GM12878 (cell line): ENCODE data around the gene MAPK8IP3. TPM values are rescaled to one million over a fixed set of nuclear protein-coding genes. Genes with fewer than 3 reads are reported as not detected.

Experiments used
- ATAC-seq: fragments of 200-7000 bp; cut with Tn5 transposase; 3 replicates; pipeline ENCODE4 v1.9.1; 2020; ENCODE audit warnings: mild to moderate bottlenecking, moderate library complexity
- BruUV-seq: library from RNA; stranded (reverse); fragments of 400-500 nt; replicated peaks from 2 replicates; lab custom pipeline; 2021; lab: Mats Ljungman, UMichigan
- CTCF ChIA-PET: fragments of 300-600 bp; sonication (Branson Sonifier 250); formaldehyde crosslinking; extraction: SDS; loops from one replicate; lab custom pipeline; 2021; ENCODE audit warnings: inconsistent platforms; lab: Yijun Ruan, JAX
- POLR2A ChIA-PET: fragments of 350-600 bp; formaldehyde crosslinking; extraction: SDS; loops from one replicate; lab custom pipeline; 2021; ENCODE audit warnings: inconsistent platforms; lab: Charles Lee
- RAD21 ChIA-PET: fragments of 300-600 bp; sonication (Branson Sonifier 250); formaldehyde crosslinking; loops from one replicate; lab custom pipeline; 2023; ENCODE audit warnings: antibody characterized with exemption; ENCODE audit not compliant: unreplicated experiment; lab: Charles Lee
- SMC1A ChIA-PET: fragments of 300-600 bp; sonication (Branson Sonifier 250); formaldehyde crosslinking; loops from one replicate; lab custom pipeline; 2023; ENCODE audit not compliant: unreplicated experiment, uncharacterized antibody; lab: Charles Lee
- DNase-seq: peaks from one replicate; pipeline ENCODE4 v3.0.0-alpha.2; 2011; ENCODE audit warnings: low read depth, low spot score
- FAIRE-seq: peaks from 3 replicates; lab custom pipeline; 2011; peaks lifted over from hg19 to GRCh38; lab: Jason Lieb, UNC
- H2AFZ ChIP-seq: 2 replicates; pipeline ENCODE4 v1.6.0; 2011; ENCODE audit warnings: low read depth, low read length, control low read depth; ENCODE audit not compliant: control insufficient read depth
- H3K27ac ChIP-seq: 2 replicates; pipeline ENCODE4 v1.5.1; 2011; ENCODE audit warnings: control low read depth; ENCODE audit not compliant: control insufficient read depth, insufficient read depth
- H3K27me3 ChIP-seq, 2 experiments: replicated peaks in 1 of 2; 2 replicates each; pipeline versions ENCODE4 v1.6.0 to v1.6.1; 2011; ENCODE audit warnings: low read length in 1 of 2; ENCODE audit not compliant: control insufficient read depth in 2 of 2, insufficient read depth in 2 of 2
- H3K36me3 ChIP-seq, 2 experiments: 2 replicates each; pipeline ENCODE4 v1.5.1; 2011; ENCODE audit warnings: low read length in 1 of 2; ENCODE audit not compliant: control insufficient read depth in 2 of 2, insufficient read depth in 2 of 2
- H3K4me1 ChIP-seq: 2 replicates; pipeline ENCODE4 v1.6.1; 2011; ENCODE audit warnings: mild to moderate bottlenecking, low read length, moderate library complexity, mixed read lengths; ENCODE audit not compliant: control insufficient read depth, insufficient read depth
- H3K4me2 ChIP-seq: 2 replicates; pipeline ENCODE4 v1.6.0; 2011; ENCODE audit warnings: control low read depth; ENCODE audit not compliant: control insufficient read depth, insufficient read depth
- H3K4me3 ChIP-seq: fragments of 200-600 bp; sonication (generic); 2 replicates; pipeline ENCODE4 v1.5.1; 2016
- H3K79me2 ChIP-seq: 2 replicates; pipeline ENCODE4 v1.6.0; 2011; ENCODE audit warnings: low read length; ENCODE audit not compliant: control insufficient read depth, insufficient read depth
- H3K9ac ChIP-seq: 2 replicates; pipeline ENCODE4 v1.8.0; 2011; ENCODE audit warnings: low read length, control low read depth, mixed read lengths; ENCODE audit not compliant: control insufficient read depth, insufficient read depth
- H3K9me3 ChIP-seq: replicated peaks from 3 replicates; pipeline ENCODE4 v1.5.1; 2011; ENCODE audit warnings: mild to moderate bottlenecking, low read length; ENCODE audit not compliant: control insufficient read depth, insufficient read depth
- H4K20me1 ChIP-seq: 2 replicates; pipeline ENCODE4 v1.6.0; 2011; ENCODE audit not compliant: control insufficient read depth, insufficient read depth
- BCL11A ChIP-seq: IDR thresholded peaks from 2 replicates; pipeline ENCODE4 v1.6.1; 2011; ENCODE audit warnings: low read depth, low read length
- CBX3 ChIP-seq: fragments of 200-600 bp; sonication (generic); IDR thresholded peaks from 2 replicates; pipeline ENCODE4 v1.6.1; 2016; ENCODE audit warnings: low read depth, borderline replicate concordance
- MYB ChIP-seq: fragments of 150-350 bp; IDR thresholded peaks from 2 replicates; pipeline ENCODE4 v1.6.1; 2014; ENCODE audit warnings: mild to moderate bottlenecking, low read depth, low read length, borderline replicate concordance
- PAX5 ChIP-seq: IDR thresholded peaks from 2 replicates; pipeline ENCODE4 v1.6.1; 2011; ENCODE audit warnings: low read depth, low read length, borderline replicate concordance
- PML ChIP-seq: IDR thresholded peaks from 2 replicates; pipeline ENCODE4 v1.6.1; 2012; ENCODE audit warnings: low read length, inconsistent platforms
- RBBP5 ChIP-seq: fragments of 200-600 bp; sonication (generic); conservative IDR thresholded peaks from 2 replicates; pipeline ENCODE4 v1.6.1; 2016
- RFX5 ChIP-seq: IDR thresholded peaks from 2 replicates; pipeline ENCODE4 v1.6.1; 2011; ENCODE audit warnings: low read depth, low read length, improper control_type of control experiment
- RUNX3 ChIP-seq: IDR thresholded peaks from 2 replicates; pipeline ENCODE4 v1.6.1; 2012; ENCODE audit warnings: low read length, inconsistent platforms
- SREBF1 ChIP-seq: IDR thresholded peaks from 2 replicates; pipeline ENCODE4 v1.6.1; 2012; ENCODE audit warnings: mild to moderate bottlenecking, low read length
- USF1 ChIP-seq: IDR thresholded peaks from 2 replicates; pipeline ENCODE4 v1.6.1; 2011; ENCODE audit warnings: borderline replicate concordance, low read depth, mild to moderate bottlenecking, moderate library complexity, mixed read lengths, low read length; ENCODE audit not compliant: insufficient read depth; ENCODE audit errors: extremely low read length
- WGBS: methylation state at CpG from one replicate; pipeline ENCODE4 v1.1.6; 2016; ENCODE audit warnings: low lambda C conversion rate; ENCODE audit not compliant: insufficient replicate concordance, insufficient coverage; ENCODE audit errors: missing lambda C conversion rate; 5-methylcytosine and 5-hydroxymethylcytosine counted together
- in situ Hi-C: fragments of 300-500 bp; cut with MboI; formaldehyde crosslinking; loops from 9 replicates; pipeline ENCODE4 v1.14.3; 2018; ENCODE audit warnings: mixed read lengths
- intact Hi-C: fragments of 100-400 bp; cut with micrococcal nuclease; formaldehyde crosslinking; loops from one replicate; pipeline ENCODE4 v1.14.2; 2022; ENCODE audit not compliant: unreplicated experiment
- polyA plus RNA-seq, 11 experiments: library from polyadenylated mRNA; depleted of rRNA in 4 of 11; unstranded in 6 of 11; stranded (reverse) in 5 of 11; fragments of >200 nt; fragmentation: Nextera tagmentation in 4 of 11; fragmentation: Illumina TruSeq in 1 of 11; extraction: Ambion mirVana in 4 of 11; extraction: Trizol in 1 of 11; gene quantifications; 1 replicate in 1 of 11; 2 replicates in 10 of 11; pipeline versions ENCODE4 v1.2.1 to v1.2.3, GENCODE V29; 2011 to 2016; ENCODE audit warnings: inconsistent platforms in 2 of 11, missing spikeins in 2 of 11, low read depth in 1 of 11
- total RNA-seq, 4 experiments: library from RNA; depleted of rRNA in 3 of 4; stranded (reverse); fragments of >200 nt in 3 of 4; fragmentation: Illumina TruSeq in 1 of 4; extraction: Trizol in 1 of 4; gene quantifications; 2 replicates each; pipeline versions ENCODE4 v1.2.1 to v1.2.3, GENCODE V29; 2013 to 2021

The MAPK8IP3 gene
- total and polyA plus RNA-seq, 10 of the 15 experiments (the other 5 are each of a cell fraction or from before 2014, with no cell fraction given): 0.06 to 67.9 (median 18.2) TPM

- no peak for TF ChIP-seq SREBF1
- no peak for TF ChIP-seq PML
- no peak for TF ChIP-seq MYB
- TF ChIP-seq BCL11A: no peak
- no peak for TF ChIP-seq CBX3
- no peak for TF ChIP-seq RUNX3
Measured at GRCh38 chr16:1674306-1674705, 31.7 kb upstream of the MAPK8IP3 start (continued).

- Histone ChIP-seq H3K36me3 (peaks cover 8 to 20% of the 10 kb centered on the region in 2 experiments; a peak in 3 of 4 replicates), H4K20me1 (no peaks in the 10 kb centered on the region), H2AFZ (no peak overlapping the region), H3K4me2 (no peak overlapping the region), H3K27ac (no peak overlapping the region), H3K9me3 (no peaks in the 10 kb centered on the region), H3K27me3 (no peaks in the 10 kb centered on the region), H3K79me2 (peaks cover 17% of the 10 kb centered on the region), H3K4me1 (no peaks in the 10 kb centered on the region; the same call in 1 of the 2 replicates), H3K4me3 (no peak overlapping the region), H3K9ac (no peak overlapping the region)
- FAIRE-seq: no peak
- RAD21 ChIA-PET: no interaction called here
- CTCF ChIA-PET: no interaction called here
- in situ Hi-C loops (no loop called here), intact Hi-C loops (loop anchor here (5.0 kb wide), 1 partner anchor 63 kb away; the partner anchor contains the start of genes CRAMP1 and IFT140)
- POLR2A ChIA-PET: no interaction called here
- DNase-seq: no peak
- WGBS: 86% methylated on average over 17 of the region's 19 CpGs
- TF ChIP-seq RFX5 (no peak), RBBP5 (no peak), PAX5 (no peak), USF1 (no peak)
- SMC1A ChIA-PET: no interaction called here
- BruUV-seq: no TSS peak
- ATAC-seq: no peak
Measured at GRCh38 chr16:1674751-1675664, 31.0 kb upstream of the MAPK8IP3 start.
